ENCODE data around the gene TBXAS1.
"Not testable (repeated sequence)": the region's sequence is repeated elsewhere in the genome, so short reads cannot be mapped to it uniquely, and the experiment has no call there.

TBXAS1 gene

DNA sequence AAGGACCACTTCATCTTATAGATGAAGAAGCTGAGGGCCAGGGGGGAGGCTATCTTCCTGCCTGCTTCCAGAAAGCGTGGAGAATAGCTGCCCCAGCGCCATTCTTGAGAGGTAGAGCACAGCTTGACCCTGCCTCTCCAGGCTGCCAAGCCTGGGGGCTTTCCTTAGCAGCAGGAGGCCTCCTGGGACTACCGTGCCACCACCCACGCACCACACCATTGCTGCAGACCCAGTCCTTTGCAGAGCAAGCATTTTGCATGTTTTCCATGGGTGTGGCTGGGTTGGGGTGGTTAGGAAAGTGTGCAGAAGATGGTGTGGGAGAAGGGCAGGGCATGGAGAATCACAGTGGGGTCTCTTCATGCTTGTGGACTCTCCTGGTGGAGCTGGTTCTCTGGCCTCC is 64.9 kb downstream of the TBXAS1 start:
- DNase-seq: no peak

DNA sequence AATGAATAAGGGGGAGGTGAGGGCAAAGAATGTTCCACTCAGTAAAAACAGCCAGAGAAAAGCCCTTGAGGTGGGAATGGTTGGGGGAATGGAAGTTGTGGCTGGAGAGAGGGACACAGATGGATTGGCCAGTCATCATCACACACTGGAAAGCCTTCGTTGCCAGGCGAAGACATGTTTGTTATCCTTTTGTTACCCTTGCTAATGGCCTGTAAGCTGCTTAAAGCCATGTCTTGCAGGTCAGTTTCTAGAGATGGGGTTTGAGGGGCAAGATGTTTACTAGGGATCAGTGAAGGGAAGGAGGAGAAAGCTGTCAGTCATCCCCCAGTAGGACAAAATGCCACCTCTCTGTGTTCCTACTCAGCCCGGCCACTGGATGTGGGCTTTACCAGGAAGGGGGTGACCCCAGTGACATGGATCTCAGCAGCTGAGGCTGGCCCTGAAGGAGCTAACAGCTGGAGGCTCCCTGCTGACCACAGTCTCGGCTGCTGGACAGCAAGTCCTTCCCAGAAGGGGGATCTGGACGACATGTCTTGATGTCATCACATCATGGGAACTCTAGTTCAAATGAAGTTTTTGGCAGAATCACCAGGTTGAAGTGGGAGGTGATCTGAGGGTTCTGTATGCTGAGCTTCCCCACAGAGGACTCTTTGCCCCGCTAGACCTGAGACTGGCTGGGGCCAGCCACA is 66.2 kb downstream of the TBXAS1 start:
- DNase-seq: no peak

DNA sequence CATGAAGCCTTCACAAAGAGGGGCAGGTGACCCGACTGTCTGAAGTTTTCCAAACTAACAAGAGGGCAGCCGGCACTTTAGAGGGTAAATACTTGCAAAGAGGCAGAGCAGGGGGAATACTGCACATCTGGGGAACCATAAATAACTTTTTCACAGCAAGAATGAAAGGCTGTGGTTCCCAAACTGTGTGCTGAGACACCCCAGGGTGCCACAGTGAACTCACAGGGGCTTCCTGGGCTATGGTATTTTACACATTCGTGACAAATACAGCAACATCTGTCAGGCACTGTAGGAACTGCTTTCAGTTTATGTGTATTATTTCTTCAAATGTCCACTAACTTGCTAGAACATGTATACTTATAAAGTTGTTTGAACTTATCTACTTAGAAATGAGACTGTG is 67.2 kb downstream of the TBXAS1 start:
- DNase-seq: no peak

DNA sequence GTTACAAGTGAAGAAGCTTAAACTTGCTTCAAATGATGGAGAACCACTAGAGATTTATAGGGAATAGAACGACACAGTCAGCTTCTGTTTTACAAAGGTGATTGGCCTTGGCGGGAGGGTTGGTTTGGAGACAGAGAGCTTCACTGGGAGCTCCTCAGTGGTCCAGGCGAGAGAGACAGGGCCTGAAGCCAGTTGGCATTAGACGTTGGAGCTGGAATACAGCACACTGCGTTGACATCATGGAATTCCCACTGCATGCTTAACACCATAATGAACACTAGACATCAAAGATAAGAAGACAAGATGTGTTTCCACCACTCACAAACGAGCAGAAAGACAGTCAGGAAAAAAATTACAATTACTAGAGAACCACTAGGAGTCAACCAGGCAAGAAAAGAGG is 67.8 kb downstream of the TBXAS1 start:
- DNase-seq: no peak

DNA sequence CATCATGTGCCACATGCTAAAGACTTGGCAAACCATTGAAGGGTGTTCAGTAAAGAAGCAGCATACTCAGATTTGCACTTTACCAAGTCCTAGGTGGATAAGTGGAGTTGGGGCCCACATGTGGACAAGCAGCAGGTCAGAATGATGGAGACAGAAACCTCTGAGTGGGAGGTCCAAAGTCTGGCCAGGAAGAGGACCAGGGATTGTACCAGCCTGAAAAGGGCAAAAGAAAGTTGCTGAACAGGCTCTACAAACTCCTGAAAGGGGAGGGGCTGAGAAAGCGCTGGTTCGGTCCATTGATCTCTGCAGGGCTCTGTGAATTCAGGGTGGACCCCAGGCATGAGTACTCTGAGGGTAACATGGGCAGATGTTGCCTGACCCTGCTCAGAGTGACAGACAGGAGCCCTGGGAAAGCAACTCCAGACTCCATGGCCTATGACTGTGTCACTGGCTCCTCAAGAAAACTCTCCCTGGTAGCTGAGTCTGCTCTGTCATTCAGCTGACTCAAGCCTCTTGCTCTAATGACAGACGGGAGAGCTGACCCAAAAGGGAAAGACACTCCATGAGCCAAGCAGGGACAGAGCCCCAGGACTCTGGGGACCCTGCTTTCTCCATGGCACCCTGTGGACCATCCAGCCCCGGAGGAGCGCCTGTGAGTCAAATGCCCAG is 68.5 kb downstream of the TBXAS1 start:
- DNase-seq: no peak

DNA sequence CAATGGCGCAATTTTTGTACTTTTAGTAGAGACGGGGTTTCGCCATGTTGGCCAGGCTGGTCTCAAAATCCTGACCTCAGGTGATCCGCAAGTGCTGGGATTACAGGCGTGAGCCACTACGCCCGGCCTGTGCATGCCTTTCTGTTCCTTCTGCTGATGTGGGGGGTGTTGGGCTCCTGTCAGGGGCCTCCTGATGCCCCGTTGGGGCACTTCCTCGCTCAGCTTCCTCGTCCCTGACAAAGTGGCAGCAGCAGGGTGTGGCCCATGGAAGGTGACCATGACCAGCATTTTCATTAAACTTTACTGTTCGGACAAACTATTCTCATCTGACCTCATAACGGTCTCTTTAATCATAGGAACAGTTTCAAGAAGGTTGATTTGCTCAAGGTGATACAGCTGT is 69.4 kb downstream of the TBXAS1 start:
- DNase-seq: no peak

DNA sequence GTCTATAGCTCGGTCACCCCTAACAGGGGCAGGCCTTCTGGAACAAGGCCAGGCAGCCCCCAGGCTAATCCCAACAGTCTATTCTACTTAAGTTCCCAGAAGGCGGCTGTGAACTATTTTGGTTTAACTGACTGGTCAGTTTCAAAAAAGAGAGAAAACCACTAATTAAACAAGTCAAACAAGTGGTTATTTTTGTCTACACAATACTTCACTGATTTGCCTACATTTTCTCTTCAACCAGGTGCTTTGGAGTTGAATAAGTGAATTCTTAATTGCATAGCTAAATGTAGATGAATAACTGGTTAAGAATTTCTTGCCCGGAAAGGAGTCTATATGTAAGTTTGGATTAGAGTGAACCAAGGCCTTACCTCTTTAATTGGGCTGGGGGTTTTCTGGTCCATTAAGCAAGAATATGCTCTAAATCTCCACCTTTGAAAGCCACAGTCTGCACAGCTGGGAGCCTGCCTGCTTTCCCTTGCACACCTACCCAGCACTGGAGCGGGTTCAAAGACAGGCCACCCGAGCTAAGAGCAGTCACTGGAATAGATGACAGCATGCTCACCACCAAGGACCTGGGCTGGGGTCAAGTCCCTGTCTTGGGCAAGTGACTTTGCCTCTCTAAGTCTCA is 70.4 kb downstream of the TBXAS1 start:
- DNase-seq: no peak

DNA sequence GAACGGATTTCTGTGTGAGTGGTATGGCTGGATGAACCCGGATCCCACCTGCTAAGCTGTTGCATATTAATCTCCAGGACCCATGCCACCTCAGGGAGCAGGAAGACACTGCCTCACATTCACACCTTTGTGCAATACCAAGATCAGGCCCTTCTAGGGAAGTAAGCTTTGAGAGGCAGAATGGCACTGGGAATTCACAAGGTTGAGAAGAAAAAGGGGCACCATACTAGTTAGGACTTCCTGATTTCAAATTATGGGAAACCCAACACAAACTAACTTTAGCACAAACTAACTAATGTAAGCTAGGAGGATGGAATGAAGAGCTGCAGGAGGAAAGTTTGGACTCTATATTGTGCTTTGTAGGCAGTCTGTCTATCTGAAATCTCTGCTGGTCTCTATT is 71.3 kb downstream of the TBXAS1 start:
- DNase-seq: no peak

DNA sequence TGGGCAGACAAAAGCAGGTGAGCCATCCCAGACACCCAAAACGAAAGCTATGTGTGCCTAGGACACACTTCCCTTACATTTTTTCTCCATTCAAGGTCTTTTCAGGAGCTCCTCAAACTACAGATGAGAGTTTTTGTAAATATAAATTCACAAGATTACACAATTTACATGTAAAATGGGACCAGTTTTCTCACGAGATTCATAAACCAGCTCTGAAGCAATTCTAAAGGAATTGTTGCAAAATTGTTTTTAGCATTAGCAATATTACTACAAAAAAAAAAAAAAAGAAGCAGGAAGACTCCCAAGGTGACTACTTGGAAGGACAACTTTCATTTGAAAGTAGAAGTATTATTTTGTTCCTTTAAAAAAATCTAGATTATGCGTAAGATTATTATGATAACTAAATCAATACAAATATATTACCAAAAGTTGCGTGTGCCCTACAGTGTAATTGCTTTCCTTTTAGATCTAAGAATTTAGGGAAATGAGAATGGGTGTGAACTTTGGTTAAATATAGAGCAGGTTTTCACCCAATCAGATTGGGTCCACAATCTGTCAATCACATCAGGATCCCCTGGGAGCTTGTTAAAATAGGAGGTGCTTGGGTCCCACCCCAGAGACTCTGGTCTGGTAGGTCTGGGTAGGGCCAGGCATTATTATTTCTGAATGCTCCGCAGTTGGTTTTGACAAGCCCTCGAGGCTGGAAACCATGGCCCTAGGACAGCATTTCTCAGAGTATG is 72.2 kb downstream of the TBXAS1 start:
- DNase-seq: no peak

DNA sequence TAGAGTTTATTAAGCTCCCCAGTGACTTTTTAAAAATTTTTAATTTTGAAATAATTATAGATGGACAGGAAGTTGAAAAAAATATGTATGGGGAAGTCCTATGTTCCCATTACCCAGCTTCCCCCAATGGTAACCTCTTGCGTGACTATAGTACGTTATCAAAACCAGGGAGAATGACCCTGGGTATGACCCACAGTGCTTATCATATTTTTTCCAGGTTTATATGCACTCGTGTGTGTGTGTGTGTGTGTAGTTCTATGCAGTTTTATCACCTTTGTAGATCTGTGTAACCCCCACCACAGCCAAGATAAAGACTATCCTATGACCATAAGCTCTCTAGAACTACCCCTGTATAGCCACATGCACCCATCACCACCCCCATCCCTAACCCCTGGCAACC is 72.8 kb downstream of the TBXAS1 start:
- DNase-seq: no peak

DNA sequence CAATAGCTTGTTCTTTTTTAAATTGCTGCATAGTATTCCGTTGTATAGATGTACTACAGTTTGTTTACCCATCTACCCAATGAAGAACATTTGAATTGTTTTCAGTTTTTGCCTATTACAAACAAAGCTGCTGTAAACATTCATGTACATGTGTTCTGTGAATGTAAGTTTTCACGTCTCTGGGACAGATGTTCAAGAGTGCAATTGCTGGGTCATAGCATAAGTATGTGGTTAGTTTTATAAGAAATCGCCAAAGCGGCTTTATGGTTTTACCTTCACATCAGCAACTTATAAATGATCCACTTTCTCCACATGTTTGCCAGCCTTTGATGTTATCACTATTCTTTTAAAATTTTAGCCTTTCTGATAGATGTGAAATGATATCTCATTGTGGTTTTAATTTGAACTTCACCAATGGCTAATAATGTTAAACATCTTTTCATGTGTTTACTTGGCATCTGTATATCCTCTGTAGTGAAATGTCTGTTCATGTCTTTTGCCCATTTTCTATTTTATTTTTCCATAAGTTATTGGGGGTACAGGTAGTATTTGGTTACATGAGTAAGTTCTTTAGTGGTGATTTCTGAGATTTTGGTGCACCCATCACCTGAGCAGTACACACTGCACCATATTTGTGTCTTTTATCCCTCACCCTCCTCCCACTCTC is 73.5 kb downstream of the TBXAS1 start:
- DNase-seq: no peak

DNA sequence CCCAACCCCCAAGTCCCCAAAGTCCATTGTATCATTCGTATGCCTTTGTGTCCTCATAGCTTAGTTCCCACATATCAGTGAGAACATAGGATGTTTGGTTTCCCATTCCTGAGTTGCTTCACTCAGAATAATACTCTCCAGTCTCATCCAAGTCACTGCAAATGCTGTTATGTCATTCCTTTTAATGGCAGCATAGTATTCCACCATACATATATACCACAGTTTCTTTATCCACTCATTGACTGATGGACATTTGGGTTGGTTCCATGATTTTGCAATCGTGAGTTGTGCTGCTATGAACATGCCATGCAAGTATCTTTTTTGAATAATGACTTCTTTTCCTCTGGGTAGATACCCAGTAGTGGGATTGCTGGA is 74.0 kb downstream of the TBXAS1 start:
- not testable (repeated sequence) for DNase-seq

DNA sequence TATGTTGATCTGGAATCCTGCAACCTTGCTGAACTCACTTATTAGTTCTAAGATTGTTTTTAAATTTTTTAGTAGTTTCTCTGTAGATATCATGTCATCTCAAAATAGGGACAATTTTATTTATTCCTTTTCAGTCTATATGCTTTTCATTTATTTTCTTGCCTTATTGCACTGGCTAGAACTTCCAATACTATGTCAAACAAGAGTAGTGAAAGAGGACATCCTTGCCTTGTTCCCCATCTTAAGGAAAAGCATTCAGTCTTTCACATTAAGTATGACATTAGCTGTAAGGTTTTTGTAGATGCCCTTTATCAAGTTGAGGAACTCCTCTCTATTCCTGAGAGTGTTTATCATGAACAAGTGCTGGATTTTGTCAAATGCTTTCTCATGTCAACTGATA is 77.8 kb downstream of the TBXAS1 start:
- no peak for DNase-seq

DNA sequence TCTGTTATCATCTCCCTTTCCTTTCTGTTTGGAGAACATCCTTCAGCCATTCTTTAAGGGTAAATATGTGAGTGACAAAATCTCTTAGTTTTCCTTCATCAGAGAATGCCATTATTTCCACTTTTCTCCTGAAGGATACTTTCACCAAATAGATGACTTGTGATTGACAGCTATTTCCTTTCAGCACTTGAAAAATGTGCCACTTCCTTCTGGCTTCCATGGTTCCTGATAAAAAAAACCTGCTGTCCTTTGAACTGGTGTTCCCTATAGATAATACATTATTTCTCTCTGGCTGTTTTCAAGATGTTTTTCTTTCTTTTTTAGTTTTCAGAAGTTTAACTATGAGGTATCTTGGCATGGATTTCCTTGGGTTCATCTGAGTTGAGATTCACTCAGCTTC is 79.7 kb downstream of the TBXAS1 start:
- DNase-seq: no peak

DNA sequence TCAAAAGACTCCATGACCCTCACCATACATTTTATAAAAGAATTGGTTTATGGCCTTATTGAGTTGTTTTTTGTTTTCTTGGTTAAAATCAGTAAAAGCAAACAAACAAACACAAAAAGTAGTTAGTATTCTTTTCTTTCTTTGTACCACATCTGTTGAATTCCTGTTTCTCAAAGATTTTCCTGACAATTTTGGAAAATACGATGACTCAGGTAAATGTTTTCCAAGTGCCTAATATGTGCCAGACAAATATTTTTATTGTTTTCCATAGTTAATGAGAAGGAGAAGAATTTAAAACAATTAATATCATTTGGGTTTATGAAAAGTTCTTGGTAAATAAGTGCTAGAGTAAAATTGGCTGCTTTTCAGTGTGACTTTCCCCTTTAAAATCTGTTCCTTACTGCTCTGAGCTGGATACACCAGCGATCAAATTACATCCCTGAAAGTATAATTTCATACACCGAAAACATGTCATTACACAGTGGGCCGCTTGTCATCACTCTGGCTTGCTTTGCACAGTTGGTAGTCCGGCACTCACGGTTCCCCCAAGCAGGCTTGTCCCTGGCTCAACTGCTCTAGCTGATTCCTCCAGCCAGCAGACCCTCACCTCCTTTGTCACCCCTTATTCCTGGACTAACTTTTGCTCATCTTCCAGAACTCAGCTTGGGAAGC is 80.5 kb downstream of the TBXAS1 start:
- peak; percentile 53 for DNase-seq

DNA sequence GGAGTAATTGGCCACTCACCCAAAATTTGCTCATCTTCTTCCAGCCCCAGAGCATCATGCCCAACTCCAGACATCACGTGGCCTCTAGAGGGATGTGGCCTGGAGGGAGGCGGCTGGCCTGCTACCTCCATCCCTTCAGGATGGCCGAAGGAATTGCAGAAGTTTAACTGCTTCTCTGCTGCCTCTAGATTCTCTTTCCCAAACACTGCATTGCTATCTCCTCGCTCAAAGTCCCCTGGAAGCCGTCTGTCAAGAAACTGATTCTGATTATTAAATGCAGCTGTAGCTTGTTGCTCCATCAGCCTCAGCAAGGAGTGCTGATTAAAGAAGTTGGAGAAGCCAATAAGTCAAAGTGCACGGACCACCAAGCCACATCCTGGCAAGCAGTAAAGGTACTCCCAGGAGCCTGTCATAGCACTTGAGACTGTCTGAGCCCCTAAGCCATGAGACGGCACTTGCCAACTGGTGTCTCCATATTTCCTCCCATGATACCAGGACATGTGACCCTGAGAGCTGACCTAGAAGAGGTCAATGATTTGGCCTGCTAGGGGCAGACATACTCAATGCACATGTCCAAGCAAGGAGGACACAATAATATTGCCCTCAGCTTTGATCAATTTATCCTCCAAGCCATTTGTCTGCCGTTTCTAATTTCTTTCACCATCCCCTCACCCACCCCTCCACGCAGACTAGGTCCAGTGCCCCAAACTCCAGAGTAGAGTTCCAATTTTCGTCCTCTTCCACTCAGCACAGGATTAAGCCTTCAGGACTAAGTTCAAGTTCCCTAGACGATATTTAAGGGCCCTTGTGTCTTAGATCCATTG is 84.2 kb downstream of the TBXAS1 start:
- DNase-seq: no peak

DNA sequence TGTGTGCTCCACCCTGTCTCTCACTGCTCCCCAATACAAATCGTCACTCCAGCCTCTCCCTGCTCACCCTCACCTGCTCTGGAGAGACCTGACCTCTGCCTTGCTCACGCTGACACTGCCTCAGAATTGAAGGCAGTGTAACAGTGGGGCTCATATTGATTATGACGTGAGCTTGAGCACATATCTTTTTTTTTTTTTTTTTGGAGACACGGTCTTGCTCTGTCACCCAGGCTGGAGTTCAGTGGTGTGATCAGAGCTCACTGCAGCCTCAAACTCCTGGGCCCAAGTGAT is 84.7 kb downstream of the TBXAS1 start:
- no peak for DNase-seq

DNA sequence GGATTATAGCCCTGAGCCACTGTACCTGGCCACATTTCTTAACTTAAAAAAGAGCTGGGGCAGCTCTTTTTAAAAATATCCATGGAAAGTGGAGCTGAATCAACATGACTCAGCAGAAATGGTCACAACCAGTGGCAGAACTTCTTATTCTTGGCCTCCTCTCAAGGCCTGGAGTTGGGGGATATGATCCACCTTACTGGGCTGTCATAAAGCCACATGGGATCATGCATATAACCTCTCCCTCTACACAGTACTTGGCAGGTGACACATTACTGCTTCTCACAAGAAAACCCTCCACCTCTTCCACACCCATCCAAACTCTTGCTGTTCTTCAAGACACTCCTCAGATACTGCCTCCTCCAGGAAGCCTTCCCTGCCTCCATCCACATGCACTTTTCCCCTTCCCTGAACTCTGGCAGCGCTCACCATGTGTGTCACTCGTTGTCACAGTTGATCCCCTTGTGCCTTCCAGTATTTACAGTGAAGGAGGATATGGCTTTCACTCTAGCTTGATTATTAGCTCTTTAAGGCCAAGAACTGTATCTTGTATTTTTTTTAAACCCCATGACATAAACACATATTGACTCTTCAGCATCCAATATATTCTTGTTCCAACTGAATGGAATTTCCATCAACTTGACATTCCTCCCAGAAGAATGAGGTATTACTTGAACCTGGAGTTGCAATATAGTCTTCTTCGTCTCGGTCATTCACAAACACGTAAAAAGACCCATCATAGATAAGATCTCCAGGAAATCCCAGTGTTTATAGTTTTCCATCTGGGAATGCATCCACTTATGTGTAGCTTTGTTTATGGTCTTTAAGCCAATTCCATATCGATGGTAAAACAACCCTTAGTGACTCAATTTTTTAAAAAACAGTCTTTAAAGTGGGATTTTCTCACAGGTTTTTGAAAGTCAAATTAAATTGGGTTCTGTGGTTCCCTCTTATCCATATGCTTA is 85.5 kb downstream of the TBXAS1 start:
- DNase-seq: no peak

DNA sequence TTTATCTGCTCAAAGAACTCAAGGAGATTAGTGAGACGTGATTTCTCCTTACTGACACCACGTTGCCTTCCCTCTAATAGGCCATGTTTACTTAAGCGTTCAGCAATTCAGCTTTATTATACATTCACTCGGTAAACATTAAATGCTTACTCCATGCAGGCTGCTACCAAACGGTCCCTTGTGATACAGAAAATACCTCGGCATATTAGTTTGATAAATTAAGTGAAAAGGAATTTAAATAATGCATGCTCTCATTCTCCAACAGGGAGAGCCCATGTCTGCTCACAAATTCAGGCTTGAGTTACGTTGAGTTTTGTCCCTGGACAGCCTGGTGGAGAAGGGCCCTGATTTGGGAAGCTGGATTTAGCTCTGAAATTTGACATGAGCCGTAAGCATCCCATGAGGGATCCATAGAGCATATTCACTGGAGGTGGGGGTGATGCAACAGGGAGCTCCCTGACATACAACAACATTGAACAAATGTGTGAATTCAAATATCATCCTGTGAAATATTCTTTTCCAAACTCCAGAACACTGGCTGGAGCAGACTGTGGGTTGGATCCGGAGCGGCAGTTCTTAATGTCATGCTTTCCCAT is 86.3 kb downstream of the TBXAS1 start:
- DNase-seq: no peak
